CD4-positive, alpha-beta T cell treated with Interferon gamma for 1 hour (primary cell): ENCODE data around the gene CBY1.

Experiments used
- DNase-seq: peaks from one replicate; pipeline ENCODE4 v3.0.0-alpha.2; 2020

CBY1 gene

DNA sequence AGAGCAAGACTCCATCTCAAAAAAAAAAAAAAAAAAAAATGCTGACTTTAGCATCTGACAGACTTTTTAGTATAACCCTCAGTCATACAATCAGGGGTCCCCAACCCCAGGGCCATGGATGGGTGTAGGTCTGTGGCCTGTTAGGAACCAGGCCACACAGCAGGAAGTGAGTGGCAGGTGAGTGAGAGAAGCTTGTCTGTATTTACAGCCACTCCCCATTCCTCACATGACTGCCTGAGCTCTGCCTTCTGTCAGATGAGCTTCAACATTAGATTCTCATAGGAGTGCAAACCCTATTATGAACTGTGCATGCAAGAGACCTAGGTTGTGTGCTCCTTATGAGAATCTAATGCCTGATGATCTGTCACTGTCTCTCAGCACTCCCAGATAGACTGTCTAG, 3.6 kb upstream of the CBY1 start:
- no peak for DNase-seq

DNA sequence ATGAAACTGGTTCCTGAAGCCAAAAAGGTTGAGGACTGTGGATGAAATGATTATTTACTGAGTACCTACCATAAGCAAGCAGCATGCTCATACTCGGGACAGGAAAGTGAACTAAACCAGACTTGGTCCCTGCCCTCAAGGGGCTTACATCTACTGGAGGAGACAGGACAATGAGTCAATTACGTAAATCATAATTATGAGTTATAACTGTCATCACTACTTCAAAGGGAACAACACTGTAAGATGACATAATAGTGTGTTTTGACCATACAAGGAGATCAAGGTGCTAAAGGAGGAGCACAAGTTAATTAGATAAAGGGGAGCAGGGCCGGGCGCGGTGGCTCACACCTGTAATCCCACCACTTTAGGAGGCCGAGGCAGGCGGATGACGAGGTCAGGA, 2.7 kb upstream of the CBY1 start:
- no peak for DNase-seq

DNA sequence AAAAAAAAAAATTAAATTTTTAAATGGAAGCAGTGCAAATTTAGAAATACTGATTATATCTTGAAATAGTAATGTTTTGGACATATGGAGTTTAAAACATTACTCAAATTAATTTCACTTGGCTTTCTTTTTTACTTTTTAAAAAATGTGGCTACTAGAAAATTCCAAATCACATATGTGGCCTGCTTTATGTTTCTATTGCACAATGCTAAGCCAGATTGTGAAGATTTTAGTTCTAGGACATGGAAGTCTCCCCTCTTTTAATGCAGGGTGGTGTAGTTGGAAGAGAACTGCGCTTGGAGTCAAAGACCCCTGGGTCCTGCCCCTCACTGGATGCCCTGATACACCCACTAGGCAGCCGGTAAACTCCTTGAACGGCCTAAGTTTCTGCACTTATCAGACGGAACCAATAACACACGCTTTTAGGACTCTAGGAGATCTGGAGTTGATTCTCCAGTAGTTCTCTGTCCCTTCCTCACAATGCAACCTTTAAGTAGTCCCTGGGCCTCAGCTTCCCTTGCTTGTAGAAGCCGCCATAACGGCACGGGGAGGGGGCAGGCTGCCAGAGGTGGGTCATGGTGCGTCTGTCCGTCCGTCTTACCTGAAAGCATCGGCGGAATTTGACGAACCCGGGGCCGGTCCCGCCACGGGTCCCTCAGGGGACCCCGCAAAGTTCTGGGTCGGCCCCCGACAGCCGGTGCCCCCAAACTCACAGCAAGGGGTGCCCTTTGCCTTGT, 751 bp upstream of the CBY1 start:
- DNase-seq: no peak

DNA sequence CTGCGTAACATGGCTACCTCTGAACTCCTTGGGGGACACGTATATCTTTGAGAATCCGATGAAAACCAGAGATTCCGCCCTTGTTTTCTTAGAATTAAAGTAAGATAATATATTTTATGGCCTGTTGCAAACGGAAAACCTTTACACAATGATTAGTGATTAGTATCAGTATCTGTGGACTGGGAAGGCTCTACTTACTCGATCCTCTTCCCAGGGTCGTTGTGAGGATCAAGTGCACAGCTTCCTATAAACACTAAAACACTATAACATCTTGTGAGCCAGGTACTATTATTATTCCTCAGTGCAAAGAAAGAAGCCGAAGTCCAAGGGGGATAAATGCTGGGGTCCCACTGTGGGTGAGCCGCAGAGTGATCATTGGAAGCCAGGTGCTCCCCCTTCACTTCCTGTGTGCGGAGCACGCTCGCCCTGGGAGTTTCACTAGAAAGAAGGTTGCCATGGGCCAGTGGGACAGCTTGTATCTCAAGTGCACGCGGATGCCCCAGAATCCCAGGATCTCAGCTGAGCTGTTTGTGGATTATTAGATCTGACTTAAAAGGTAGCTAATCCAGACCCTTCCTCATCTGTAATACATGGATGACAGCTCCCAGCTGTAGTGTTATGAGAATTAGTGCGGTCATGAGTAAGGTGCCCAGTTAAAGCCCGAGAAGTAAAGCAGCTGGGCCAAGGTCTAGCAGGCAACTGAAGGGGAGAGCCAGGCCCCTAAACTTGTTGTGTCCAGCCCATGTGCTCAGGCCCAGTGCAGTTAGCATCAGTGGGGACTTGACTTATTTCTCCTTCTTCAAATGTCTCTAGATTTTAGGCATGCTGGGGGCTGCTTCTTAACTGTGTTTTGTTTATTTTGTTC, 839 bp downstream of the CBY1 start:
- peak; percentile 4 for DNase-seq

DNA sequence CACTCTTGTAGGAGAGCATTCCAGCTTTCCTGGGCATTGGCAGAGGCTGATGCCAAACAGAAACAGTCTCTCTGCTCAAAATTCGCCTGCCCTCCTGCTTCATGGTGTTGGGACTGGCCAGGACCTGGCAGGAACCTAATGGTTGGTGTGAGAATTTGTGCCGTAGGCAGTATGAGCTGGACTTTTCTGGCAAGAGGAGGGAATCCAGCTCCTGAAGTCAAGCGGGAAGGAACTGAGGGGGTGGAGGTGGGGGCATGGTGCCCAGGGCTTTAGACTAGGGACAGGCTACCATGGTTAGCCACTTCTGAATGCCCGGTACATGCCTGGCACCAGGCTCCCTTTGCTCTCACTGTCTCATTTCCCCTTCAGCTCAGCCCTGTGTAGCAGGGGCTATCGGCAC, 18.4 kb downstream of the CBY1 start:
- no peak for DNase-seq

DNA sequence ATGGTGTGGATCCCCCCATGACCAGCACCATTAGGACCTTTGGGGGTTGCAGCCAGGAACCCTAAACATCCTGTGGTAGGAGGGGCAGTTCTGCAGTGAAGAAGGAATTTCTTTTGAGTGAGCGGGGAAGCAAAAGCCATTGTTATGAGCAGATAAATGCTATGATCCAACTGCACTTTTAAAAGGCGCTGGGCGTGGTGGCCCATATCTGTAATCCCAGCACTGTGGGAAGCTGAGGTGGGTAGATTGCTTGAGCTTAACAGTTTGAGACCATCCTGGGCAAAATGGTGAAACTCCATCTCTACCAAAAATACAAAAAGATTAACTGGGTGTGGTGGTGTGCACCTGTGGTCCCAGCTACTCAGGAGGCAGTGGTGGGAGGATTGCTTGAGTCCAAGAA, 19.4 kb downstream of the CBY1 start:
- DNase-seq: no peak

DNA sequence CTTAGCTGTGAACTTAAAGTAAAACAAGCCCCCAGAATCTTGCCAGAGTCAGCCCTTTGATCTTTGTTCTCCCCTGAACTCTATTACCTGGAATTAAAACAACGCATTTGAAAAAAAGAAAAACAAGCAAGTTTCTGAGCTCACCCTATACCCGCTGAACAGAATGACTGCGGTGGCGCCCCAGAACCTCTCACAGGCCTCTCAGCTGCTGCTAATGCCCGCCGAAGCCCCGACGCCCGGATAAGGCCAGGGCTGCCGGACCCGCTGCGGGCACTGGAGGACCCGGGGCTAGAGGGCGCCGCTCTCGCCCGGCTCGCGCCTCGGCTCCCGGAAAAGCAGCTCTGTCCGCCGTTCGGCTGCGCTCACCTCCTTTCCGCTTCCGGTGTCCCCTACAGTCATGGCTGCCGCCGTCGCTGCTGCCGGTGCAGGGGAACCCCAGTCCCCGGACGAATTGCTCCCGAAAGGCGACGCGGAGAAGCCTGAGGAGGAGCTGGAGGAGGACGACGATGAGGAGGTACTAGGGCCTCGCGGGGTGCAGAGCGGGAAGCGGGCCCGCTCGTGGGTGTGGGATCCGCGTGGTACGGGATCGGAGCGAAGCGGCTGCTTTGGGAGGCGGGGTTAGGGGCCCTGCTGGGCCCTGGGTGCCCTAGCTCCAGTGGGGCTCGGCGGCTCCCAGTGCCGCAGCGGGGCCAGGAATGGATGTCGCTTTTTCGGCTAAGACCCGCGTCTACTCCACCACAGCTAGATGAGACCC, 25.3 kb downstream of the CBY1 start, which contains the start of gene TOMM22:
TSS of gene TOMM22 (plus strand) at position 376 of the 754 bp plus-strand sequence. CDS start at position 398, 22 bp downstream.
- peak; percentile 85 for DNase-seq

DNA sequence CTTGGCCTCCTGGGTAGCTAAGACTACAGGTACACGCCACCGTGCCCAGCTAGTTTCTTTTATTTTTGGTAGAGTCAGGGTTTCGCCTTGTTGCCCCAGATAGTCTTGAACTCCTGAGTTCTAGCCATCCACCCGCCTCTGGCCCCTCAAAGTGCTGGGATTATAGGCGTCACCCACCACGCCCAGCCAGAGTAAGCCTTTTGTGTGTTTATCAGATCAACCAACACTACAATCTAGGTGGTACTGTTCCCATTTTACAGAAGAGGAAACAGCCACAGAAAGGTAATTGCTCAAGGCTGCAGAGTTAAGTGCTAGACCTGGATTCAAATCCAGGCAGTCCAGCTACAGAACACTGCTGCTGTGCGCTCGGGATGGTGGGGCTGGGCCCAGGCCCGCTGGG, 28.5 kb downstream of the CBY1 start:
- DNase-seq: no peak

DNA sequence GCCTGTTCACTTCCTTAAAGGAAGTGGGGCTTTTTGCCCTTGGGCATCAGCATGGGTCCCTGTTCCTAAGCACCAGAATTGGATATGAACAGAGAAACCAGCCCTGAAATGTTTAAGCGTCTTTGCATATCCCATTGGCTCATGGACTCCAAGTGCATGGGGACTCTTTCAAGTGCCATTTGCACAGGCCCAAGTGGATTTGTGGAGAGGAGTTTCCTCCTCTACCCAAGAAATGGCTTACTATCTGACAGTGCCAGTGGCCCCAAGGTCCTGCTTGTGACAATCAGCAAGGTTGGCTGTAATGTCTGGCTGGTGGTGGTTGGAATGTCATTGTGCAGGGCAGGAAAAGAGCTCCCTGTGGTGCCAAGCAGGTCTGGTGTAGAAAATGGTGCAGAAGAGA, 29.3 kb downstream of the CBY1 start:
- DNase-seq: no peak

DNA sequence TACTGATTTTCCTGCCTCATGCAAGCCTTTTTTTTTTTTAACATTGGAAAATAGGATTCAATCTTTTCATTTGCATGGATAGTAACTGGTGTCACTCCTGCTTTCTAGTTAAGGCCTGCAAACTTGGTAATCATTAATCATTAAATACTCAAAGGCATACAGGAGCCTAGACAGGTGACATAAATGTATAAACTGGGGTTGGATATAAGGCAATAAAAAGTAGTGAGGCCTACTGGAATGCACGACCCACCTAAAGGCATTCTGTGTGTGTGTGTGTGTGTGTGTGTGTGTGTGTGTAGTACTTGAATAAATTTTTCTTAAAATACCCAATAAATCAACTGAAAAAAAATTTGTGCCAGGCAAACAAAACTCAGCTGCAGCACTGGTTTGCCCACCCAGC, 33.2 kb downstream of the CBY1 start:
- no peak for DNase-seq

DNA sequence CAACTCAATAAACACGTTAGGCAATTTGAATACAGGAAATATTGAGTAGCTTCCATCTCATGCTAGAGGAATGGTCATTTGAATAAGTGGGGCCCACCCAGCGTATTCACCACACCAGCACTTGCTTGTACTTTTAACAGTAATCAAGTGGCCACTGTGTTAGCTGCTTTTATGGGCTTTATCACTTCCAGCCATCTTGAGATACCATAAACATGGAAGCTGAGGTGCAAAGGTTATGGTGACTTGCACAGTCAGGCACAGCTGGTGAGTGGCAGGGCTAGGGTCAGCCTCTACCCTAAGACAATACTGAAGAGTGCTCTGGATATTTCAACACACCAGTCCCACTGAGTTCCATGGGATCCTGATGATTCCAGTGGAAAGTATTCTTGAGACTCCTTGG, 37.6 kb downstream of the CBY1 start:
- no peak for DNase-seq

DNA sequence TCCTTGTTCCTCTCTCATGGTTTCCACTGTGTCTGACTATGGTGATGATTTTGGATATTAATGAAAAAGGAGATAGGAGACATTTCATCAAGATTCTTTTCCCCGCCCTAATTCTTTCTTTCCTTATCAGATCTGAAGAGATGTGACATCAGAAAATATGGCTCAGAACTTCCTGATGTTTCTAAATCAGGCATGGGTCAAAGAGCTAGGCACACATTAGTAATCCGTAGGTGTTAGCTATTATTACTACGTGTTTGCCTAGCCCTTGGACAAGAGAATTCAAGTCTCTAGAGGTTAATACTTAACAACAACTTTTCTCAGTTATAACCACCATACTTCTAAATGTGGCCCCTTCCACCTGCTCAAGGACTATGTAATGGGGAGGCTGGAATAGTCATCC, 38.5 kb downstream of the CBY1 start:
- DNase-seq: no peak

DNA sequence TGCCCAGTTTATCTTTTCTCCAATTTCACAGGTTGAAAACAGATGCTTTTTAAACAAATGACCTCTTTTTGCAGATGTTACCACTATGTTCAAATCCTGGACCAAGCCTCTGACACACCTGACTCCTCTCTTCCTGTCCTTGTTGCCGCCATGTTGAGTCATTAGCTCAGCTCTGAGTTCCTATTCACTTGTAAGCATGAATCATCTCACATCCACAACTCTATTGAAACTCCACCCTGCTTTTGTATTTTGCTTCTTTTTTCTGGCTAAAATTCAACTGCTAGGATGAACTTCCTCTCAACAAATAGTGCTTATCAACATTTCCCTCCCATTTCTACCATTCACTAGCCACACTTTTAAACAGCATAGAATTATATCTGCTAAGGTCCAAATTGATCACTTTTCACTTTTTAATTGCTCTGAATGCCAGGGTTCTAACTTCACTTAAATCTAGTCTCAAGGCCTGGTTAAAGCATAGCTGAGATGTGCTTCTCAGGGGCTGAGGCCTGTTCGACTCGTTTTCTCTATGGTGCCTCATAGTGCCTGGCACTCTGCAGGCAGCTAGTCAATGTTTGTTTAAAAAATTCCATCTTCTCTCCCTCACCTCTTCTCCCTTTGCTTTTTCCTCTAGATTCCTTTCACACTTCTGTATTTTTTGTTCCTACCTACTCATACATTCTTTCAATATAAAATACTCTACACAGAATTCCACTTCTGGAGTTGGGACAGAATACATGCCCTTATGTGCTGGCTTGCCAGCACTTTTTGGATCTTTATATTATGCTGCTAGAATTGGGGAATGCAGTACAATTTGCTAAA, 40.4 kb downstream of the CBY1 start:
- peak; percentile 26 for DNase-seq

DNA sequence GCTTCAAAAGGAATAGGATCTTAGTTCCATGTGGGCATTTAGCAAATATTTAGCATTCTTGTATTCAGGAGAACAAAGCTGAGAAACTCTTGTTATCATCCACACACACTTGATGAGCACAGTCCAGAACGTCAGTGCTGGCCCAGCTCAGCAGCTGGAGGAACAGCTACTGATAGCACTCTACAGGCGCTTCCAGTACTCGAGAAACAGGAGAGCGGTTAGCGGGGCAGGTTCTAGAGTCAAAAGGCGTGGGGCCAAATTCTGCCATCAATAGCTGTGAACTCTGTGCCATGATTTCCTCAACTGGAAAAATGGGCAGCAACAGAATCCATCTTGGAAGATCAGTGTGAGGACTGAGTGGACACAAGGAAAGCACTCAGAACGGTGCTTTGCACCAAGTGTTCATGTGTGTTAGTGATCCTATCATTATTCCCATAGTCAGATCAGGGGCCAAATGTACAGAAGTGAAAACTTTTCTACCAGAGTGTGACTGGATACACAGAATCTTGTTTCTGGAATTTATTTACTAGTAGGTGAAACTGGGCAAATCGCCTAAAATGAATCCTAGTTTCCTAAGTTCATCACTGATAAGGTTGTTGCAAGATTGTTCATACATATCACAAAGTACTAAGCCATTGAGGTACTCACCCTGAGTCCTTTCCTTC, 41.1 kb downstream of the CBY1 start:
- no peak for DNase-seq

DNA sequence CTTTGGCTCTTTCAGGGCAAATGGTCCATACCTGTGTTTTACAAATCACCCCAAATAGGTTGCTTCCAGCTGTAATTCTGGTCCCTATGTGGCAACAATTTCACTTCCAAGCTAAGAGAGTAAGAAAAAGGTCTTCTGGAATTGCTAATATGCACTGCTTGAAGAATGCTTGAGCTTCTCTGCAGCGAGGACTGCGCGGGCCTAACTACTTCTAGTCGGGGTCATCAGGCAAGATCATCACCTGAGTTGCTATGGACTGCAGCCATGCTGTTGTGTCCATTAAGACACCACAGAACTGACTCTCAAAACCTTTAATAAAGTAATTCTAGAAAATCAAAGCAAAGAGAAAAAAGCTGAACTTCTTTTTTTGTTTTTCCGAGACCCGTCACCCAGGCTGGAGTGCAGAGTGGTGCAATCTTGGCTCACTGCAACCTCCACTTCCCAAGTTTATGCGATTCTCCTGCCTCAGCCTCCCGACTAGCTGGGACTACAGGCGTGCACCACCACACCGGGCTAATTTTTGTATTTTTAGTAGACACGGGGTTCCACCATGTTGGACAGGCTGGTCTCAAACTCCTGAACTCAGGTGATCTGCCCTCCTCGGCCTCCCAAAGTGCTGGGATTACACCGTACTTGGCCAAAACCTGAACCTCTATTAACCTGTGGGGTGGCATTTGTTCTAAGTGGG, 42.1 kb downstream of the CBY1 start:
- no peak for DNase-seq

DNA sequence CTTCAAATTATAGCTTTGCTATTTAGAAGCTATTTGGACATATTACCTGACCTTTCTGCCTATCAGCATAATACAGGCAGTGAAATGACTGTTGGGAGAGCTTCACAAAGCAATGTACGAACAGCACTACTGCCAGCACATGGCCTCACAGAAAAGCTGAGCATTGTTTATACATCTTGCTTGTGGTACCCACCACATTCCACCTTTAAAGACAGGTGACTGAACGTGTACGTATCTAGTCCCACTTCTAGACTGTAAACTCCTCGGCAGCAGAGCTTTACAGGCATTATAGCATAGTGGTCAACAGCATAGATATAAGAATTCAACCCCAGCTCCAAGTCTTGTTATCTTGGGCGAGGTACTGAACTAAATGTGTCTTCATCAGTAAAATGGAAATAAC, 42.7 kb downstream of the CBY1 start:
- DNase-seq: no peak

DNA sequence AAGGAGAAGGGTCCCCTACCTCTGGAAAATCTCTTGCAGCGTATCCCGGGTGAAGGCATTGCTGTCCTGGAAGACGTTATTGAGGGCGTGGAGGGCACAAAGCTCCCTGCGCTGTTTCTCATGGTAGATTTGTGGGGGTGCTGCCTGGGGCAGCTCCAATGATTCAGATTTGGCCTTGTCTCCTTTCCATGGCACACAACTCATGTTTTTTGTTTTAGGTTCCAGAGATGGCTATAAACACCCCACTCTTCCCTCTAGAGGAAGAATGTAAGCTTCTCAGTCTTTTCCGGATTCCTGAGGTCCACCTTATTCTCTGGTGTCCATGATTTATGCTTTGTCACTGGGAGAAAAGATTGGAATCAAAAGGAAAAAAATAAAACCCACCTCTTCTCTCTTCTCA, 43.3 kb downstream of the CBY1 start:
- DNase-seq: no peak

DNA sequence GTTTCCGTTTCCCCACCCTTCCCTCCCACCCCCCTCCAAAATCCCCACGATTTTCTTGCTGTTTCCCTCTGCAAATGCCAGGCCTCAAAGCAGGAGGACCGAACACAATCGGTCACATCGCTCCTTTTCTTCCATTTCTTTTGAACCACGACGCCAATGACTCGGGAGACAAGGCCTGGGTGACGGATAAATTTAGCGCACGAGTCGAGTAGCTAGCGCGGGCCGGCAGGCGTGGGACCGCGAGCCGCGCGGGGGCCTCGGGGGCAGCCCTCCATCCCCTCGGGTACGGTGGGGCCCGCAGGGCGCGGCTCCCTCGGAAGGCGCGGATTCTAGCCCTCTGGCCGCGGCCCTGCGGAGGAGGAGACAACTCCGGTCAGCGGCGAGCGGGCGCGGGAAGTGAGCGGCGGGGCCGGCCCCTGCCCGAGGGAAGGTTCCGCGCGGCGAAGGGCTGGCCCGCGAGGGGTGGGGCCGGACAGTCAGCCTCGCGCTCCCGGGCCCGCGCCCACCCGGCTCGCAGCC, 43.9 kb downstream of the CBY1 start:
- DNase-seq: no peak

DNA sequence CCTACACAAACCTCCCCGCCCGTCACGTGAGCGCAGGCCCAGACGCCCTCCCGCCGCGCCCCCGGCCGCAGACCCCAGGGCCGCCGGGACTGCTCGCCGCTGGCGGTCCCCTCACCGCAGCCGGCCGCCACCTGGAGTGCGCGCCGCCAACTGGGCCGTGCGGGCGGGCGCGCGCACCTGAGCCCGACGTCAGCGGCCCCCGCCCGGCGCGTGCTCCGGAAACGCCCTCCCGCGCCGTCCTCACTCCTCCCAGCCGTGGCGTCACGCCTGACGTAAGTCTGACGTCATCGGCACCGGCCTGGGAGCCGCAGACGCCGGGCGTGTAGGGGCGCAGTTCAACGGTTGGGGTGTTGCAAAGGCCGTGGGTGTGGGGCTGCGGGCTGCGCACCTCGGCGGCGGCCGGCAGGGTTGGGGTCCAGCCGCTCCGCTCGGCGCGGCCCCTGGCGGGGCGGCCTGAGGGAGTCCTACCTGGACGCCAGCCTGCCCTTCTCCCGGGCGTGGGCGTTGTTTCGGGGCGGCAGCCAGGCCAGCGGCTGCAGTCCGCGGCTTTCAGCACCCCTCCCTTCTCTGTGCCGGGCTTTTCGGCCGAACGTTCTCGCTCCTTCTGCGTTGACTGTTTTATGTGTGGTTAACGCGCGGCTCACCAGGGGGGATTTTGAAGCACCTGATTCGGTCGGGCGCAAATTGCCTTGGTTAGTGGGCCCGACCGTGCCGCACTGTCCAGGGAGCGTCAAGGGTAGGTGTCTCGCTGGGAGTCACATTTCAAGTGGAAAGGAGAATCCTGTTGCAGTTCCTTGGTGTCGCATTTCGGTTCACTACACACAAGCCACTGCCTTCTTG, 44.6 kb downstream of the CBY1 start, which contains the start of gene JOSD1:
TSS of gene JOSD1 (minus strand) at position 155 of the 840 bp plus-strand sequence. CDS start 956 bp downstream, outside the sequence.
- peak; percentile 97 for DNase-seq

DNA sequence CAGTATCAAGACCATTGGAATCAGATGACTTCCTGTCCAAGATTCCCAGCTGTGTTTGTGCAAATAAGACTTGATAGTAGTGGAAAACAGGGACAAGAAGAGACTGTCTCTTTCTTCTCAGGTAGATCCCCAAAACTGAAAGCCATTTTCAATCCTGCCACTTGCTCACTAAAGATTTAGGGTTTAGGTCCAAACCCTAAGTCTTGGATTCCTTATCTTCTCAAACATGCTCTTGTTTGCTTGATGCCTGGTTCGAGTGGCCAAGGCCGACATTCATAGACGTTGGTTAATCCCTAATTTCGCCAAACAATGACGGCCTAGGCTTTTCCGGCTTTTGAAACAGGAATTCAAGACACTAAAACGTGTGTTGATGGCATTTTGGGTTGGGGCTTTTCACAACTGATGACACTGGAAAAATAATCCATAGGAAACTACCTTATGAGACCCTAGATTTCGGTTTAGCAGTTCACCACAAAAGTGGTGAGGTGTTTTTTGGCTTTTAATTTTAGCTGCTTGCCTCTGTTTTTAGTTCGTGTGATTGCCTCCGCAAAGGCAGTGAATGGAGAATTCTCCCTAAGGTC, 48.3 kb downstream of the CBY1 start:
- DNase-seq: no peak
